Heart left ventricle (tissue), 16 donors: Measurements from ENCODE around the gene CAPS2. TPM values are rescaled to one million over a fixed set of nuclear protein-coding genes. Genes with fewer than 3 reads are reported as not detected.

Experiments used
- ATAC-seq, 4 donors: fragments of 200-7000 bp; cut with Tn5 transposase; one replicate each; pipeline ENCODE4 v1.9.1; 2020 to 2022; ENCODE audit warnings: moderate library complexity in 4 of 4, mild to moderate bottlenecking in 3 of 4, moderate number of reproducible peaks in 1 of 4
- DNase-seq, 5 donors: peaks; one replicate each; pipeline ENCODE4 v3.0.0-alpha.2; 2020
- H3K27ac ChIP-seq, 12 donors: fragments of 200-600 bp; sonication (generic) in 4 of 12; one replicate each; pipeline versions ENCODE4 v1.5.0 to v1.8.0; 2016 to 2022; ENCODE audit warnings: mild to moderate bottlenecking in 2 of 12
- H3K27me3 ChIP-seq, 9 donors: fragments of 200-600 bp; sonication (generic) in 2 of 9; one replicate each; pipeline versions ENCODE4 v1.5.1 to v1.8.0; 2016 to 2022; ENCODE audit warnings: mild to moderate bottlenecking in 3 of 9
- H3K36me3 ChIP-seq, 9 donors: fragments of 200-600 bp; sonication (generic) in 2 of 9; one replicate each; pipeline versions ENCODE4 v1.5.0 to v1.8.0; 2018 to 2022; ENCODE audit warnings: mild to moderate bottlenecking in 2 of 9
- H3K4me1 ChIP-seq, 12 donors: fragments of 200-600 bp; sonication (generic) in 4 of 12; one replicate each; pipeline versions ENCODE4 v1.5.0 to v1.8.0; 2016 to 2022; ENCODE audit warnings: mild to moderate bottlenecking in 3 of 12
- H3K4me3 ChIP-seq, 12 donors: fragments of 200-600 bp; sonication (generic) in 4 of 12; one replicate each; pipeline versions ENCODE4 v1.5.0 to v1.8.0; 2017 to 2022; ENCODE audit warnings: mild to moderate bottlenecking in 9 of 12, moderate library complexity in 4 of 12
- H3K9me3 ChIP-seq, 12 donors: fragments of 200-600 bp; sonication (generic) in 4 of 12; one replicate each; pipeline versions ENCODE4 v1.5.0 to v1.8.0; 2016 to 2022; ENCODE audit warnings: mild to moderate bottlenecking in 1 of 12
- POLR2A ChIP-seq, 2 donors: fragments of 450-650 bp; IDR thresholded peaks; one replicate each; pipeline ENCODE4 v1.6.1; 2017; ENCODE audit warnings: antibody characterized with exemption in 2 of 2, mild to moderate bottlenecking in 2 of 2, moderate library complexity in 2 of 2
- WGBS, 4 donors: extraction: QIAGEN DNeasy Blood & Tissue Kit in 2 of 4; methylation state at CpG; one replicate each; pipeline versions ENCODE4 v1.1.5 to v1.1.7; 2013 to 2018; 5-methylcytosine and 5-hydroxymethylcytosine counted together
- intact Hi-C, 10 donors: fragments of 100-400 bp; cut with DNase I; formaldehyde crosslinking; loops; one replicate each; pipeline versions ENCODE4 v1.11.1 to v1.14.2; 2022
- polyA plus RNA-seq, 2 donors: library from polyadenylated mRNA; stranded (reverse); fragments of 200-250 nt; gene quantifications; one replicate each; pipeline ENCODE4 v1.2.3, GENCODE V29; 2013
- total RNA-seq, 9 donors: library from RNA; depleted of rRNA in 2 of 9; stranded (reverse); fragments of >200 nt in 2 of 9; fragmentation: NEBNext Ultra II Directional in 3 of 9; extraction: Animal tissue kit (Norgen Biotek cat#: 25700) in 3 of 9; gene quantifications; one replicate each; pipeline versions ENCODE4 v1.1.0 to v1.2.4, GENCODE V29; 2016 to 2023
- TF ChIP-seq, protein P1 (sequence below), 12 donors: fragments of 200-600 bp; sonication (generic) in 4 of 12; IDR thresholded peaks; one replicate each; pipeline versions ENCODE4 v1.5.0 to v1.8.0; 2018 to 2022; ENCODE audit warnings: antibody characterized with exemption in 12 of 12, mild to moderate bottlenecking in 5 of 12
- donor health status: ischemic (EF 13 %, LVEDD 7.1; RV severe dilation, severe dysfunction).
- donor health status: healthy with polysubstance abuse.
- donor health status: DM: no; HTN: yes; CAD: no.
- donor health status: DM: no; HTN: no; CAD: no.
- donor health status: ischemic (EF 25% LVEDD 6.9; RV normal size, moderate dysfunction).
- donor health status: ischemic (EF 25% LVEDD 5.7; RV mildly dilated, moderate dysfunction).
- donor health status: healthy.
- donor health status: DM: yes; HTN: yes; CAD: no.
- donor health status: ischemic (EF 35%, LVEDD 5.7; RV mildly dilated, moderate dysfunction).
- donor health status: nonischemic (EF 11% LVEDD 7.7; RV severe dilation, severe dysfunction).
- donor health status: DM: yes; HTN: yes; CAD: no.
- donor health status: PGD.
- donor health status: ischemic (EF 29% LVEDD 5.4; RV normal size, mild dysfunction).
- donor health status: nonischemic (EF 23%, LVEDD 6.1; RV moderate dilation, normal function).

The CAPS2 gene
- total and polyA plus RNA-seq, 11 donors = 2.4 to 21.6 (median 12.0) TPM

DNA sequence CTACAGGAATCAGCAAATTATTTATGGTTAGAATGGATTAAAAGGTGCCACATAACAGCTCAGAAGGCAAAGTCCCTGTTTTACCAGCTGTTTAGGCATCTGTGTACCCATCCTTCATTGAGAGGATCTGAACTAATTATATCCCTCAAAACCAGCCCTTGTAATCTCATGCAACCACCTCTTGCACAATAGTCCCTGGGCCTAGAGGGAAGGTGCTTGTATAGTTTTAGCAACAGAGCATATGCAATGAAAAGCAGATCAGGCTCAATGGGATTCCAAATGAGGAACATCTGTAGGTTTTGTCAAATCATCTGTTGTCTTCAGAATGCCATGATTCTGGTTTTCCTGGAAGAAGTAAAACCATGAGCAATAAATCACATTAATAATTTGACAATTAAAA is 34.8 kb upstream of the CAPS2 start:
- ATAC-seq = peak; percentile 83 to 97 (median 94)
- H3K4me3 ChIP-seq = no peak overlapping the region
- no peak overlapping the region for H3K27ac ChIP-seq
- H3K9me3 ChIP-seq = no peaks in the 10 kb centered on the region
- TF ChIP-seq, protein P1, sequence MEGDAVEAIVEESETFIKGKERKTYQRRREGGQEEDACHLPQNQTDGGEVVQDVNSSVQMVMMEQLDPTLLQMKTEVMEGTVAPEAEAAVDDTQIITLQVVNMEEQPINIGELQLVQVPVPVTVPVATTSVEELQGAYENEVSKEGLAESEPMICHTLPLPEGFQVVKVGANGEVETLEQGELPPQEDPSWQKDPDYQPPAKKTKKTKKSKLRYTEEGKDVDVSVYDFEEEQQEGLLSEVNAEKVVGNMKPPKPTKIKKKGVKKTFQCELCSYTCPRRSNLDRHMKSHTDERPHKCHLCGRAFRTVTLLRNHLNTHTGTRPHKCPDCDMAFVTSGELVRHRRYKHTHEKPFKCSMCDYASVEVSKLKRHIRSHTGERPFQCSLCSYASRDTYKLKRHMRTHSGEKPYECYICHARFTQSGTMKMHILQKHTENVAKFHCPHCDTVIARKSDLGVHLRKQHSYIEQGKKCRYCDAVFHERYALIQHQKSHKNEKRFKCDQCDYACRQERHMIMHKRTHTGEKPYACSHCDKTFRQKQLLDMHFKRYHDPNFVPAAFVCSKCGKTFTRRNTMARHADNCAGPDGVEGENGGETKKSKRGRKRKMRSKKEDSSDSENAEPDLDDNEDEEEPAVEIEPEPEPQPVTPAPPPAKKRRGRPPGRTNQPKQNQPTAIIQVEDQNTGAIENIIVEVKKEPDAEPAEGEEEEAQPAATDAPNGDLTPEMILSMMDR (IDR thresholded peaks at IDR 0.05) = no peak
- TF ChIP-seq POLR2A (IDR thresholded peaks at IDR 0.05) = no peak
- DNase-seq = peak in 1 of 5 donors; percentile 33
- no peaks in the 10 kb centered on the region for H3K27me3 ChIP-seq
- peaks cover 0 to 8% (median 0%) of the 10 kb centered on the region in 12 donors for H3K4me1 ChIP-seq
- no peaks in the 10 kb centered on the region for H3K36me3 ChIP-seq
- intact Hi-C loops = no loop called here

DNA sequence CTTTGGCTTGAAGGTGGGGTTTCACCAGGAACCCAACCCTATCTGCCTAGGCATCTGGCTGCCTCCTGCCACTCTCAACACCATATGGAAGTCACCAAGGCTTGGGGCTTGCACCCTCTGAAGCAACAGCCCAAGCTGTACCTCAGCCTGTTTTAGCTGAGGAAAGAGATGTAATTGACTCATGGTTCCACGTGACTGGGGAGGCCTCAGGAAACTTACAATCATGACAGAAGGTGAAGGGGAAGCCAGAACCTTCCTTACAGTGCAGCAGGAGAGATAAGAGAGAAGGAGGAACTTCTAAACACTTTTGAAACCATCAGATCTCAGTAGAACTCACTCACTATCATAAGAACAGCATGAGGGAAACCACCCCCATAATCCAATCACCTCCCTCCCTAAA is 31.3 kb upstream of the CAPS2 start:
- intact Hi-C loops = no loop called here
- Histone ChIP-seq H3K27ac (no peak overlapping the region), H3K27me3 (no peaks in the 10 kb centered on the region), H3K9me3 (no peaks in the 10 kb centered on the region), H3K4me1 (peaks cover 0 to 8% (median 0%) of the 10 kb centered on the region in 12 donors), H3K4me3 (no peak overlapping the region), H3K36me3 (no peaks in the 10 kb centered on the region)
- TF ChIP-seq POLR2A (IDR thresholded peaks at IDR 0.05) = no peak
- 44 to 57% (median 49%) methylated on average over 1 of the region's 1 CpG for WGBS, 4 donors
- ATAC-seq (no peak), DNase-seq (no peak)

DNA sequence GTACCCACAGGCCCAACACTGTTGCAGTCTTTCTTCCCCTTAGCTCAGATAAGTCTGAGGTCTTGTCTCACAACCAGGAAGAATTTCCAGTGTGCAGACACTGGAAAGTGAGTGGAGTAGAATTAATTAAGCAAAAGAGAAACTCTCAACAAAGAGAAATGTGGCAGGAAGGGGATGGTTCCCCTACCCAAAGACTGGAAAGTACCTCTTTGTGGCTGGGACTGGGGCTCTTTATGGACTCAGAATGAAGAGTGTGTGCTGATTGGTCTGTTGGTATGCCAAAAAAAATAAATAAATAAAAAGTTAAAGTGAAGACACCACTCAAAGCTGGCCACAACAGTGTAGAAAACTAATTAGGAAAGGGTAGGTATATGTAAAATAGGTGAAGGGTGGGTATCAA is 30.8 kb upstream of the CAPS2 start:
- no peak overlapping the region for H3K27ac ChIP-seq
- no peak for ATAC-seq
- peaks cover 0 to 3% (median 0%) of the 10 kb centered on the region in 12 donors for H3K9me3 ChIP-seq
- H3K4me1 ChIP-seq = peaks cover 0 to 8% (median 0%) of the 10 kb centered on the region in 12 donors
- intact Hi-C loops = no loop called here
- no peak for DNase-seq
- H3K27me3 ChIP-seq = no peaks in the 10 kb centered on the region
- H3K4me3 ChIP-seq = no peak overlapping the region
- no peak for TF ChIP-seq POLR2A (IDR thresholded peaks at IDR 0.05)
- TF ChIP-seq, protein P1 (IDR thresholded peaks at IDR 0.05) = no peak
- H3K36me3 ChIP-seq = no peaks in the 10 kb centered on the region

DNA sequence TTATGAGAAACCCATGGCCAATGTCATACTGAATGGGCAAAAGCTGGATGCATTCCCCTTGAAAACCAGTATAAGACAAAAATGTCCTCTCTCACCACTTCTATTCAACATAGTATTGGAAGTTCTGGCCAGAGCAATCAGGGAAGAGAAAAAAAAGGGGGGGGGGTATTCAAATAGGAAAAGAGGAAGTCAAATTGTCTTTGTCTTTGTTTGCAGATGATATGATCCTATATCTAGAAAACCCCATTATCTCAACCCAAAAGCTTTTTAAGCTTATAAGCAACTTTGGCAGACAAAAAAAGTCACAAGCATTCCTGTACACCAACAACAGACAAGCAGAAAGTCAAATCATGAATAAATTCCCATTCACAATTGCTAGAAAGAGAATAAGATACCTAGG is 23.9 kb upstream of the CAPS2 start:
- no peak for DNase-seq
- Histone ChIP-seq H3K27ac (no peak overlapping the region), H3K36me3 (no peaks in the 10 kb centered on the region), H3K4me1 (no peaks in the 10 kb centered on the region), H3K9me3 (peaks cover 0 to 24% (median 12%) of the 10 kb centered on the region in 12 donors), H3K27me3 (no peaks in the 10 kb centered on the region), H3K4me3 (no peak overlapping the region)
- no peak for TF ChIP-seq POLR2A (IDR thresholded peaks at IDR 0.05)
- TF ChIP-seq, protein P1 (IDR thresholded peaks at IDR 0.05) = no peak
- intact Hi-C loops = no loop called here
- ATAC-seq = no peak

DNA sequence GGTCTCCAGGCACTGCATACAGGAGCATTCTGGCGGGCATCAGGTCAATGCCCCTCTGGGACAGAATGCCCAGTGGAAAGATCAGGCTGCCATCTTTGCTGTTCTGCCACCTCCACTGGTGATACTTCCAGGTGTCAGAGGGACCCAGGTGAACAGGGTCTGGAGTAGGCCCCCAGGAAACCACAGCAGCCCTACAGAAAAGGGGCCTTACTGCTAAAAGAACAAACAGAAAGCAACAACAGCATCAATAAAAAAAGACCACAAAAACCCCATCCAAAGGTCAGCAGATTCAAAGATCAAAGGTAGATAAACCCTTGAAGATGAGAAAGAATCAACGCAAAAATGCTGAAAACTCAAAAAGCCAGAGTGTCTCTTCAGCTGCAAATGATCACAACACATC is 20.3 kb upstream of the CAPS2 start:
- Histone ChIP-seq H3K27me3 (no peaks in the 10 kb centered on the region), H3K4me3 (no peak overlapping the region), H3K4me1 (no peaks in the 10 kb centered on the region), H3K27ac (no peak overlapping the region), H3K9me3 (peaks cover 0 to 19% (median 10%) of the 10 kb centered on the region in 12 donors), H3K36me3 (no peaks in the 10 kb centered on the region)
- 72 to 85% (median 79%) methylated on average over 2 of the region's 2 CpGs for WGBS, 4 donors
- intact Hi-C loops = no loop called here
- DNase-seq (no peak), ATAC-seq (no peak)
- TF ChIP-seq POLR2A (IDR thresholded peaks at IDR 0.05) = no peak
- TF ChIP-seq, protein P1 (IDR thresholded peaks at IDR 0.05) = no peak
